Lower lobe of right lung (tissue), 2 donors: ENCODE results near the gene PIK3R1. TPM values are rescaled to one million over a fixed set of nuclear protein-coding genes. Genes with fewer than 3 reads are reported as not detected.
"Not testable (repeated sequence)": the region's sequence is repeated elsewhere in the genome, so short reads cannot be mapped to it uniquely, and the experiment has no call there.

Experiments
- ATAC-seq, 2 donors: fragments of 200-7000 bp; cut with Tn5 transposase; one replicate each; pipeline ENCODE4 v1.9.1; 2020 to 2022; ENCODE audit warnings: mild to moderate bottlenecking in 2 of 2, moderate library complexity in 2 of 2
- DNase-seq: peaks from one replicate; pipeline ENCODE4 v3.0.0-alpha.2; 2020
- H3K27ac ChIP-seq: fragments of 200-600 bp; one replicate; pipeline ENCODE4 v1.8.0; 2022
- H3K27me3 ChIP-seq: fragments of 200-600 bp; one replicate; pipeline ENCODE4 v1.8.0; 2022; ENCODE audit warnings: low read depth
- H3K36me3 ChIP-seq: fragments of 200-600 bp; one replicate; pipeline ENCODE4 v1.8.0; 2022; ENCODE audit warnings: mild to moderate bottlenecking
- H3K4me1 ChIP-seq: fragments of 200-600 bp; one replicate; pipeline ENCODE4 v1.8.0; 2022
- H3K4me3 ChIP-seq: fragments of 200-600 bp; one replicate; pipeline ENCODE4 v1.8.0; 2022; ENCODE audit warnings: mild to moderate bottlenecking
- H3K9me3 ChIP-seq: fragments of 200-600 bp; one replicate; pipeline ENCODE4 v1.8.0; 2022
- CTCF ChIP-seq: fragments of 200-600 bp; IDR thresholded peaks from one replicate; pipeline ENCODE4 v1.8.0; 2022; ENCODE audit warnings: antibody characterized with exemption, mild to moderate bottlenecking
- intact Hi-C: fragments of 100-400 bp; cut with DNase I; formaldehyde crosslinking; loops from one replicate; pipeline ENCODE4 v1.11.0; 2022
- total RNA-seq: library from RNA; stranded (reverse); fragmentation: NEBNext Ultra II Directional; extraction: Animal tissue kit (Norgen Biotek cat#: 25700); gene quantifications from one replicate; pipeline ENCODE4 v1.2.1, GENCODE V29; 2021
- donor health status: DM: no; HTN: yes; CAD: no; lungs with severe emphysema.

The PIK3R1 gene
- total RNA-seq, 1 donor from 2014 or later, result 122 TPM

- DNase-seq (no peak), ATAC-seq (no peak)
- H3K36me3 ChIP-seq, result peaks cover 32% of the 10 kb centered on the region
- no peak overlapping the region for H3K4me3 ChIP-seq
- intact Hi-C loops, result no loop called here
- no peaks in the 10 kb centered on the region for H3K27me3 ChIP-seq
- H3K9me3 ChIP-seq, result no peaks in the 10 kb centered on the region
- no peak overlapping the region for H3K27ac ChIP-seq
- no peak for TF ChIP-seq CTCF
- H3K4me1 ChIP-seq, result peaks cover 59% of the 10 kb centered on the region
Measured at GRCh38 chr5:68232277-68232676, 16.7 kb downstream of the PIK3R1 start.

- Histone ChIP-seq H3K36me3 (peaks cover 24% of the 10 kb centered on the region), H3K27me3 (no peaks in the 10 kb centered on the region), H3K9me3 (no peaks in the 10 kb centered on the region), H3K4me3 (no peak overlapping the region), H3K27ac (no peak overlapping the region), H3K4me1 (peaks cover 67% of the 10 kb centered on the region)
- ATAC-seq (no peak), DNase-seq (no peak)
- intact Hi-C loops, result no loop called here
- no peak for TF ChIP-seq CTCF
Measured at GRCh38 chr5:68233075-68233474, 17.5 kb downstream of the PIK3R1 start.

GRCh38 chr5:68235229-68235628 is 19.7 kb downstream of the PIK3R1 start:
- ATAC-seq, H3K27me3 ChIP-seq, intact Hi-C loops, H3K4me3 ChIP-seq, H3K9me3 ChIP-seq, H3K27ac ChIP-seq, DNase-seq: not testable (repeated sequence)
- peaks cover 19% of the 10 kb centered on the region for H3K36me3 ChIP-seq
- H3K4me1 ChIP-seq, result peaks cover 70% of the 10 kb centered on the region

GRCh38 chr5:68237715-68238114 is 22.2 kb downstream of the PIK3R1 start:
- Histone ChIP-seq H3K9me3 (no peaks in the 10 kb centered on the region), H3K4me3 (no peak overlapping the region), H3K27me3 (no peaks in the 10 kb centered on the region), H3K4me1 (peaks cover 70% of the 10 kb centered on the region), H3K27ac (no peak overlapping the region), H3K36me3 (peaks cover under 1% of the 10 kb centered on the region)
- intact Hi-C loops, result no loop called here
- DNase-seq (no peak), ATAC-seq (no peak)
- TF ChIP-seq CTCF, result no peak

- TF ChIP-seq CTCF, result no peak
- H3K4me1 ChIP-seq, result peaks cover 83% of the 10 kb centered on the region
- intact Hi-C loops, result no loop called here
- DNase-seq, result peak; percentile 74
- H3K9me3 ChIP-seq, result no peaks in the 10 kb centered on the region
- H3K4me3 ChIP-seq, result no peak overlapping the region
- peak; percentile 88 to 89 for ATAC-seq
- H3K36me3 ChIP-seq, result no peaks in the 10 kb centered on the region
- no peaks in the 10 kb centered on the region for H3K27me3 ChIP-seq
- H3K27ac ChIP-seq, result peak overlapping the region; percentile 4
Measured at GRCh38 chr5:68239487-68239886, 23.9 kb downstream of the PIK3R1 start.

- DNase-seq (no peak), ATAC-seq (peak; percentile 42 to 46)
- Histone ChIP-seq H3K36me3 (no peaks in the 10 kb centered on the region), H3K27ac (peak overlapping the region; percentile 31), H3K4me1 (peaks cover 81% of the 10 kb centered on the region), H3K9me3 (no peaks in the 10 kb centered on the region), H3K27me3 (no peaks in the 10 kb centered on the region), H3K4me3 (no peak overlapping the region)
- no peak for TF ChIP-seq CTCF
- intact Hi-C loops, result no loop called here
Measured at GRCh38 chr5:68240202-68240601, 24.6 kb downstream of the PIK3R1 start.
